Activated T-cell treated with anti-CD3 and anti-CD28 coated beads, Interleukin-2, amount 50 U/mL, for 24 hours (primary cell): ENCODE results near the gene NAA10.

Experiments used
- DNase-seq: peaks from one replicate; pipeline ENCODE4 v3.0.0-alpha.2; 2020
- H3K27ac Mint-ChIP-seq: 2 replicates; pipeline ENCODE4 v1.8.0; 2020; ENCODE audit warnings: mild to moderate bottlenecking, mixed read lengths
- H3K27me3 Mint-ChIP-seq: 2 replicates; pipeline ENCODE4 v1.8.0; 2020; ENCODE audit warnings: mixed read lengths
- H3K36me3 Mint-ChIP-seq: 2 replicates; pipeline ENCODE4 v1.8.0; 2020; ENCODE audit warnings: low read depth, mixed read lengths
- H3K4me1 Mint-ChIP-seq: 2 replicates; pipeline ENCODE4 v1.8.0; 2020; ENCODE audit warnings: low read depth, mixed read lengths
- H3K4me3 Mint-ChIP-seq: 2 replicates; pipeline ENCODE4 v1.8.0; 2020; ENCODE audit warnings: mild to moderate bottlenecking, moderate library complexity, mixed read lengths
- H3K9me3 Mint-ChIP-seq: 2 replicates; pipeline ENCODE4 v1.8.0; 2020; ENCODE audit warnings: mixed read lengths

The NAA10 gene

DNA sequence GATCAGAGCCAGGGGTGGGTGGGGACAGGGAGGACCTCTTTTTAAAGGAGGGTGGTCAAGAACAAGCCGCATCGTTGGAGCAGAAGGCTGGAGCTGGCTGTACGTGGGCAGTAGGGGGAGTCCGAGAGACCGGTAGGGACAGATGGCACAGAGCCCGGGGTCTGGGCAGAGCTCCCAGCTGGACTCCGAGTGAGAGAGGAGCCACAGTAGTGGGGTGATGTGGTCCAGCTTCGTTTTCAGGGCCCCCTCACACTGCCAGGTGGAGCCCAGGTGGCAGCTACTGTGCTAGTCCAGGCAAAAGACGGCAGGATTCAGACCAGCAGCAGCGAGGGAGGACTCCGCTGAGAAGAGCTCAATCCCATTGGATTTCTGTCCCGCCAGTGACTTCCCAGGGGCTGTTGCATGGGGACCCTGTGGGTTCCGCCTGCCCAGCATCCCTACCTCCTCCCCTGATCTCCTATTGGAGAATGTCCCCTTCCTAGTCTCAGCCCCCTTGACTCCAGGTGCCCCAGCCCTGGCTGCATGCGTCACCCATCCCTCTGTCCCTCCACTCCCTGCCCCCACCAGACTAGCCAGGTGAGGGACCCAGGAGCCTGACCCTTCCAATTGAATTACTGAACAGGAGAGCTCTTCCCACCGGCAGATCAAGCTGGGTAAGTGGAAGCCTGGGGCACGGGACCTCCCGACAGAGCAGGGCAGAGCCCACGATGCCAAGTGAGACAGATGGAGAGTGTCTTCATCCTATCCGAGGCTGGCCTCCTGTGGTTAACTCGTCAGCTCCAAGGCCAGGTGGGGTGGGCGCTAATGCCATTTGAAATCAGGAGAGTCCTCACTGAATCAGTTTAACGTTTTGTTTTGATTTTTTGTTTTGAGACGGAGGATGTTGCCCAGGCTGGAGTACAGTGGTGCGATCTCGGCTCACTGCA is 11.6 kb downstream of the NAA10 start:
- H3K4me1 Mint-ChIP-seq: peaks cover 57% of the 10 kb centered on the region
- H3K9me3 Mint-ChIP-seq: no peaks in the 10 kb centered on the region
- H3K27ac Mint-ChIP-seq: peak overlapping the region; percentile 97
- H3K4me3 Mint-ChIP-seq: peak overlapping the region; percentile 91
- peaks cover 27% of the 10 kb centered on the region for H3K27me3 Mint-ChIP-seq
- H3K36me3 Mint-ChIP-seq: peaks cover 64% of the 10 kb centered on the region
- DNase-seq: no peak

- Mint-ChIP-seq H3K4me3 (peak overlapping the region; percentile 91), H3K27ac (peak overlapping the region; percentile 97), H3K27me3 (peaks cover 34% of the 10 kb centered on the region), H3K9me3 (no peaks in the 10 kb centered on the region), H3K36me3 (peaks cover 67% of the 10 kb centered on the region), H3K4me1 (peaks cover 47% of the 10 kb centered on the region)
- no peak for DNase-seq
Measured at GRCh38 chrX:153921511-153922446, 13.1 kb downstream of the NAA10 start.

DNA sequence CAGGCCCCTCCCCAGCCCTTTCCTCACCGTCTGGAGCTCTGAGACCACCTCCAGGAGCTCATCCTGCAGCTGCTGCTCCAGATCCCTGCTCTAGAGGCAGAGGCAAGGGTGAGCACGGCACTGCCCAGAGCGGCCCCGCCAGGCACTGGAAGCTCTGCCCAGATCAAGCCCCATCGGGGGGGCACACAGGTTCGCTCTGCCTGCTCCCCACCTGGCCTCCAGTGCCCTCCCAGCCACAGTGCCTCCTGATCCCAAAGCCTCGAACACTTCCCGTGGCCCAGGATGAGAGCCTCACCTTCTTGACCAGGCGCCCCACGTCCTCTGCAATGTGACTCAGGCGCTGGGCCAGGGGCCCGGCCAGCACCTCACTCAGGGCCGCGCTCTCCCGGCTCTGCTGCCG is 13.8 kb downstream of the NAA10 start:
- no peak for DNase-seq
- Mint-ChIP-seq H3K4me1 (peaks cover 42% of the 10 kb centered on the region), H3K27ac (no peak overlapping the region), H3K9me3 (no peaks in the 10 kb centered on the region), H3K36me3 (peaks cover 73% of the 10 kb centered on the region), H3K27me3 (peaks cover 37% of the 10 kb centered on the region), H3K4me3 (no peak overlapping the region)

- Mint-ChIP-seq H3K4me1 (peaks cover 39% of the 10 kb centered on the region), H3K36me3 (peaks cover 76% of the 10 kb centered on the region), H3K9me3 (no peaks in the 10 kb centered on the region), H3K4me3 (no peak overlapping the region), H3K27me3 (peaks cover 41% of the 10 kb centered on the region), H3K27ac (no peak overlapping the region)
- no peak for DNase-seq
Measured at GRCh38 chrX:153920546-153920945, 14.3 kb downstream of the NAA10 start.

- H3K27me3 Mint-ChIP-seq: peaks cover 43% of the 10 kb centered on the region
- H3K36me3 Mint-ChIP-seq: peaks cover 72% of the 10 kb centered on the region
- H3K9me3 Mint-ChIP-seq: no peaks in the 10 kb centered on the region
- peaks cover 27% of the 10 kb centered on the region for H3K4me1 Mint-ChIP-seq
- H3K4me3 Mint-ChIP-seq: no peak overlapping the region
- H3K27ac Mint-ChIP-seq: no peak overlapping the region
- DNase-seq: no peak
Measured at GRCh38 chrX:153919281-153919680, 15.6 kb downstream of the NAA10 start.

GRCh38 chrX:153917869-153918268 is 17.0 kb downstream of the NAA10 start:
- no peaks in the 10 kb centered on the region for H3K9me3 Mint-ChIP-seq
- no peak for DNase-seq
- peaks cover 17% of the 10 kb centered on the region for H3K4me1 Mint-ChIP-seq
- H3K27me3 Mint-ChIP-seq: peaks cover 37% of the 10 kb centered on the region
- H3K4me3 Mint-ChIP-seq: no peak overlapping the region
- H3K27ac Mint-ChIP-seq: no peak overlapping the region
- peaks cover 66% of the 10 kb centered on the region for H3K36me3 Mint-ChIP-seq

DNA sequence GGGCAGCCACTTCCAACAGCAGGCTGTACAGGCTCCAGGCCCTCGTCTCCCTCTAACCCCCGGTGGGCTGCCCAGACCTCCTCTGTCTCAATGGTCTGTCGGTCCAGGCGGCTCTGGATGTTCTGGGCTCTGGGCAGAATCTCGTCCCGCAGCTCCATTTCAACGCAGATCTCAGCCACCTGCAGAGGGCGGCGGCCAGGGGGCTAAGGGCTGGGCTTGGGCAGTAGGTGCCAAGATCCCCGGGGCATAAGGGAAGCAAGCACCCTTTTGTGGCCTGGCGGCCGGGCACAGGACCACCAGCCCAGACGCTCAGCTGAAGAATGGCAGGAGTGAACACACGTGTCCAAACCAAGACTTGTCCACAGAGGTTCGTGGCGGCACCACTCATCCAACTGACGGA is 21.1 kb downstream of the NAA10 start:
- Mint-ChIP-seq H3K36me3 (peaks cover 67% of the 10 kb centered on the region), H3K27ac (no peak overlapping the region), H3K27me3 (peaks cover 24% of the 10 kb centered on the region), H3K4me1 (peaks cover 6% of the 10 kb centered on the region), H3K9me3 (no peaks in the 10 kb centered on the region), H3K4me3 (no peak overlapping the region)
- no peak for DNase-seq

- Mint-ChIP-seq H3K27me3 (peaks cover 28% of the 10 kb centered on the region), H3K9me3 (no peaks in the 10 kb centered on the region), H3K4me1 (peaks cover 6% of the 10 kb centered on the region), H3K27ac (no peak overlapping the region), H3K36me3 (peaks cover 67% of the 10 kb centered on the region), H3K4me3 (no peak overlapping the region)
- DNase-seq: no peak
Measured at GRCh38 chrX:153913211-153913610, 21.6 kb downstream of the NAA10 start.

- Mint-ChIP-seq H3K4me3 (no peak overlapping the region), H3K36me3 (peaks cover 65% of the 10 kb centered on the region)
- DNase-seq: no peak
Measured at GRCh38 chrX:153911798-153912197, 23.0 kb downstream of the NAA10 start.

DNA sequence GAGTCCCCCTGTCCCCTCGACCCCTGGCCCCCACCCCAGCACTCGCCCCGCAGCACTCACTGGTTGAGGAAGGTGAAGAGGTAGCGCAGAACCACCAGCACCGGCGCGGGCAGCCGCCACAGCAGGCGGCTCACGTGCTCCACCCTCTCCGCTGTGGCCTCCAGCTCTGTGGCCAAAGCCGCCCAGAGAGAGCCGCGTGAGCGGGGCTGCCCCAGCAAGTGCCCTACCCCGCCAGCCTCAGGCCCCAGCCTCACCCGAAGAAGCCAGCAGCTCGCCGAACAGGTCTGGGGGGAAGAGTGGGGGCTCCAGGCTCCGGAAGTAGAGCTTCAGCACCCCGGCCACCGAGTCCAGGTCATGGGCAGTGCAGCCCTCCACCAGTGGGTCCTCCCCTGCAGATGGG is 24.4 kb downstream of the NAA10 start:
- peaks cover 19% of the 10 kb centered on the region for H3K27me3 Mint-ChIP-seq
- no peaks in the 10 kb centered on the region for H3K9me3 Mint-ChIP-seq
- no peak overlapping the region for H3K4me3 Mint-ChIP-seq
- DNase-seq: no peak
- H3K36me3 Mint-ChIP-seq: peaks cover 60% of the 10 kb centered on the region
- peaks cover 17% of the 10 kb centered on the region for H3K4me1 Mint-ChIP-seq
- H3K27ac Mint-ChIP-seq: no peak overlapping the region

More at GRCh38 chrX:153911798-153912197, 23.0 kb downstream of the NAA10 start:
- peak overlapping the region; percentile 77 for H3K27ac Mint-ChIP-seq
- peaks cover 6% of the 10 kb centered on the region for H3K4me1 Mint-ChIP-seq
- H3K9me3 Mint-ChIP-seq: no peaks in the 10 kb centered on the region
- peaks cover 26% of the 10 kb centered on the region for H3K27me3 Mint-ChIP-seq

DNA sequence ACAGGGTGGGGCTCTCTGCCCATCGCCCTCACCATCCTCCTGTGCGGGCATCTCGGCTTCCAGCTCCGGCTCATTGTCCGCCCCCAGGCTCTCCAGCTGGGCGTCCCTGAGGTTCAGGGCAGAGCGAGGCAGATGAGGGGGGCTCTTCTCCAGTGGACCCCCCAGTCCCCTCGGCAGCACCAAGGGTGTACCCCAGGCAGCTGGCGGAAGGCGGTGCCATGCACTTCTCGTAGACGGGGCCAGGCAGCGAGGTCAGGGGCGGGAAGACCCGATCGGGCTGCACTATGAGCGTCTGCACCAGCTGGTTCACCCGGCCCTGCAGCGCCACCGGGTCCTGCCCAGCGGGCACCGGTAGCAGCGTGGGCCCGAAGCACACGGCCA is 24.9 kb downstream of the NAA10 start:
- Mint-ChIP-seq H3K4me1 (peaks cover 17% of the 10 kb centered on the region), H3K9me3 (no peaks in the 10 kb centered on the region), H3K4me3 (no peak overlapping the region), H3K27ac (no peak overlapping the region), H3K36me3 (peaks cover 58% of the 10 kb centered on the region), H3K27me3 (peaks cover 19% of the 10 kb centered on the region)
- no peak for DNase-seq

DNA sequence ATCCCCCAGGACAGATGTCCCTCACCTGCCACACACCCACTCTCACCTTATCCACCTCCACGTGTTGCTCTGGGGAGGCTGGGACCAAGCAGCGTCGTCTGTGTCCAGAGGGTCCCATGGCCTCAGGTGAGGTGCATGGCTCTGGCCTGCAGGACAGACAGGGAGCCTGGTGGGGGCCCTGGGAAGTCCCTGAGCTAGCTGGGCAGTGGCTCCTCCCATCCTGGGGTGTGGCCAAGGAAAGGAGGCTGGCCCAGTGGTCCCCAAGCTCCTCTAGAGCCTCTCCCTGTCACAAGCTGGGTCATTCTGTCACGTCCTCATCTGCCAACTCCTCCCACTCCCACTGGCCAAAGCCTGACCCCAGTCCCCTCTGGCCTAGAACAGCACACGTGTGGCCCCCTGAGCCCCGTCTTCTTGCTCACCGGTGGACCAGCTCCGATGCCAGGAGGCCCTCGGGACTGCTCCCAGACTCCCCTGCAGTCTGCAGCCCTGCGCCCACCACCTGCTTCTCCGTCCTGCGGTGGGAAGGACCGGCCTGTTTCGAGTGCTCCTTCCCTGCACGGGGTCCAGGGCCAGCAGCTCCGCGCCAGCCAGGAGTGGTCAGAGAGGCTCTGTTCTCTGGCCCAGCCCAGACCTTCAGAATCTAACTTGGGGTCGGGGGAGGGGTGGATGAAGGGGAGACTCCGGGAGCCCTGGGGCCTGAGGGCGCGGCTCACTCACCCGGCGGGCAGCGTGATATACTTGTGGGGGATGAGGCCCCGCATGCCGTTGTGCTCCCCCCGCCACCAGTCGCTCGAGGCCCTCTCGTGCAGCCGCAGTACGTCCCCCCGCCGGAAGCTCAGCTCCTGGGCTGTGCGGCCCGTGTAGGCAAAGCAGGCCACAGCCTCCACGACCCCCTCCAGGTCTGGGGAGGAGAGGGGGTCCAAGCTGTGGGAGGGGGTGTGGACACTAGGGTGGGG is 25.5 kb downstream of the NAA10 start:
- peaks cover 19% of the 10 kb centered on the region for H3K4me1 Mint-ChIP-seq
- no peaks in the 10 kb centered on the region for H3K9me3 Mint-ChIP-seq
- DNase-seq: no peak
- no peak overlapping the region for H3K27ac Mint-ChIP-seq
- H3K4me3 Mint-ChIP-seq: no peak overlapping the region
- H3K27me3 Mint-ChIP-seq: peaks cover 19% of the 10 kb centered on the region
- H3K36me3 Mint-ChIP-seq: peaks cover 51% of the 10 kb centered on the region

DNA sequence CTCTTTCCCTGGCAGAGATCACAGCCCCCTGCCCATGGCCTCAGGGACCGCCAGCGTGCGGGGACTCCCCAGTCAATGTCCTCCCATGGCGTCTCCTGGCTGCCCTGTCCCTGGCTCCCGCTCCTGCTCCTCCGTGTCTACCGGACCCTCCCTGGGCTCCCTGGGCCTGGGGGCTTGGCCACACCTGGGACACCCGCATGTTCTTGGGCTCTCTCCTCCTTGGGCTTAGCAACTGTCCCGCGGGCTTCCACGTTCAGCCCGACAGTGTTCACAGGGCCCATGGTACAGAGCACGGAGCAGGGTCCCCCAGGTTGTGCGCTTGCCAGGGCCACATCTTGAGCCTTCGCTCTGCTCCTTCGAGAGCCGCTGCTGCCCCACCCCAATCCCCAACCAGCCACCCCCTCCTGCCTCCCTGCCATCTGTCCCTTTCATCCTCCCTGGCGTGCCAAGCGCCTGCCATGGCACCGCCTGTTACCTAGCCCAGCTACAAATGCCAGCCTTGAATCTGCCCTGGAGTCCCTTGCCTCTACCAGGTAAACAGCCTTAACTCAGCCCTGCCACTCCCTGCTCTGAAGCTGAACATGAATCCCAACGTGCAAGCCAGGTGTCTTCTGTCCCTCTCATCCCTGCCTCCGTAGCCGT is 26.5 kb downstream of the NAA10 start:
- Mint-ChIP-seq H3K36me3 (peaks cover 47% of the 10 kb centered on the region), H3K4me3 (no peak overlapping the region)

More for the DNA sequence above, 26.5 kb downstream of the NAA10 start:
- Mint-ChIP-seq H3K4me1 (peaks cover 29% of the 10 kb centered on the region), H3K9me3 (no peaks in the 10 kb centered on the region), H3K27ac (peak overlapping the region; percentile 19), H3K27me3 (peaks cover 20% of the 10 kb centered on the region)
- no peak for DNase-seq
